ENCODE data around the gene MCCC1. TPM values are rescaled to one million over a fixed set of nuclear protein-coding genes. Genes with fewer than 3 reads are reported as not detected.

MCCC1 gene
- total and polyA plus RNA-seq, 8 donors, result 16.5 to 83.9 (median 42.6) TPM

GRCh38 chr3:183134844-183135243 lies 35.5 kb upstream of the MCCC1 start:
- TF ChIP-seq EP300 (IDR thresholded peaks at IDR 0.05) (no peak), POLR2AphosphoS5 (IDR thresholded peaks at IDR 0.05) (no peak), POLR2A (IDR thresholded peaks at IDR 0.05) (no peak)
- TF ChIP-seq, protein P1, sequence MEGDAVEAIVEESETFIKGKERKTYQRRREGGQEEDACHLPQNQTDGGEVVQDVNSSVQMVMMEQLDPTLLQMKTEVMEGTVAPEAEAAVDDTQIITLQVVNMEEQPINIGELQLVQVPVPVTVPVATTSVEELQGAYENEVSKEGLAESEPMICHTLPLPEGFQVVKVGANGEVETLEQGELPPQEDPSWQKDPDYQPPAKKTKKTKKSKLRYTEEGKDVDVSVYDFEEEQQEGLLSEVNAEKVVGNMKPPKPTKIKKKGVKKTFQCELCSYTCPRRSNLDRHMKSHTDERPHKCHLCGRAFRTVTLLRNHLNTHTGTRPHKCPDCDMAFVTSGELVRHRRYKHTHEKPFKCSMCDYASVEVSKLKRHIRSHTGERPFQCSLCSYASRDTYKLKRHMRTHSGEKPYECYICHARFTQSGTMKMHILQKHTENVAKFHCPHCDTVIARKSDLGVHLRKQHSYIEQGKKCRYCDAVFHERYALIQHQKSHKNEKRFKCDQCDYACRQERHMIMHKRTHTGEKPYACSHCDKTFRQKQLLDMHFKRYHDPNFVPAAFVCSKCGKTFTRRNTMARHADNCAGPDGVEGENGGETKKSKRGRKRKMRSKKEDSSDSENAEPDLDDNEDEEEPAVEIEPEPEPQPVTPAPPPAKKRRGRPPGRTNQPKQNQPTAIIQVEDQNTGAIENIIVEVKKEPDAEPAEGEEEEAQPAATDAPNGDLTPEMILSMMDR (IDR thresholded peaks at IDR 0.05), result no peak
- intact Hi-C loops (cut with DNase I; ENCODE audit: low total_unique reads), result no loop called here
- H3K36me3 ChIP-seq, result no peaks in the 10 kb centered on the region
- H3K9me3 ChIP-seq, result peaks cover 0 to 9% (median under 1%) of the 10 kb centered on the region in 4 donors
- H3K27me3 ChIP-seq, result peaks cover 0 to 38% (median 0%) of the 10 kb centered on the region in 3 donors
- no peaks in the 10 kb centered on the region for H3K4me1 ChIP-seq
- WGBS, 5 donors, result 73 to 87% (median 81%) methylated on average over 2 of the region's 2 CpGs
- DNase-seq, result no peak
- no peak overlapping the region for H3K27ac ChIP-seq
- no peak overlapping the region for H3K4me3 ChIP-seq

DNA sequence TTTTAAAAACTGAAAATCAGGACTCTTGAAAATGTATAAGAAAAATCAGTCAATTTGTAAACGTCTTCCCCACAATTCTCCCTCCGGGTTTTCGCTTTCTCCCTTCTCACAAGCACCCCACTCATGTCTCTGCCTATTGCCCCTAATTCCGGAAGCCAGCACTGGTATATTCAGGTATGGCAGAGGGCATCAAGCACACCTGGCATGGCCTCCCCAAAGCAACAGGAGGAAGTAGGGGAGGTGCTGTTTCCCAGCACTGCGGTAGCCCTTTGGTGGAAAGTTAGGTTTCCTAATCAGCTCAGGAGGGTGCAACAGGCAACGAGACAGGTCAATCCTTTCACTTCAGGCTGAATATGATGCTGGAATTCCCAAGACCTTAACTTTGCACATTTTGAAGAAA lies 33.1 kb upstream of the MCCC1 start:
- Histone ChIP-seq H3K27ac (no peak overlapping the region), H3K4me1 (no peaks in the 10 kb centered on the region), H3K36me3 (no peaks in the 10 kb centered on the region), H3K4me3 (no peak overlapping the region), H3K9me3 (peaks cover 0 to 17% (median 13%) of the 10 kb centered on the region in 4 donors), H3K27me3 (peaks cover 0 to 29% (median 0%) of the 10 kb centered on the region in 3 donors)
- TF ChIP-seq EP300 (IDR thresholded peaks at IDR 0.05) (no peak), POLR2AphosphoS5 (IDR thresholded peaks at IDR 0.05) (no peak), POLR2A (IDR thresholded peaks at IDR 0.05) (no peak)
- TF ChIP-seq, protein P1 (IDR thresholded peaks at IDR 0.05), result no peak
- WGBS, 5 donors, result 42 to 61% (median 49%) methylated on average over 5 to 6 of the region's 6 CpGs
- intact Hi-C loops (cut with DNase I; ENCODE audit: low total_unique reads), result no loop called here
- no peak for DNase-seq

- 55 to 69% (median 62%) methylated on average over 4 of the region's 4 CpGs for WGBS, 5 donors
- intact Hi-C loops (cut with DNase I; ENCODE audit: low total_unique reads), result no loop called here
- H3K27ac ChIP-seq, result no peak overlapping the region
Observed at GRCh38 chr3:183131735-183132134, 32.4 kb upstream of the MCCC1 start.

GRCh38 chr3:183131186-183131725 lies 32.0 kb upstream of the MCCC1 start:
- WGBS, 5 donors, result 65 to 70% (median 67%) methylated on average over 4 of the region's 4 CpGs
- intact Hi-C loops (cut with DNase I; ENCODE audit: low total_unique reads), result no loop called here
- Histone ChIP-seq H3K9me3 (peaks cover 0 to 17% (median 13%) of the 10 kb centered on the region in 4 donors), H3K4me3 (no peak overlapping the region), H3K4me1 (no peaks in the 10 kb centered on the region), H3K27ac (no peak overlapping the region), H3K27me3 (peaks cover 0 to 20% (median 0%) of the 10 kb centered on the region in 3 donors), H3K36me3 (no peaks in the 10 kb centered on the region)
- TF ChIP-seq POLR2AphosphoS5 (IDR thresholded peaks at IDR 0.05) (no peak), EP300 (IDR thresholded peaks at IDR 0.05) (no peak), POLR2A (IDR thresholded peaks at IDR 0.05) (no peak)
- TF ChIP-seq, protein P1 (IDR thresholded peaks at IDR 0.05), result no peak
- no peak for DNase-seq

More at GRCh38 chr3:183131735-183132134, 32.4 kb upstream of the MCCC1 start:
- Histone ChIP-seq H3K9me3 (peaks cover 0 to 17% (median 13%) of the 10 kb centered on the region in 4 donors), H3K4me1 (no peaks in the 10 kb centered on the region), H3K27me3 (peaks cover 0 to 22% (median 0%) of the 10 kb centered on the region in 3 donors), H3K4me3 (no peak overlapping the region), H3K36me3 (no peaks in the 10 kb centered on the region)
- no peak for DNase-seq
- TF ChIP-seq POLR2AphosphoS5 (IDR thresholded peaks at IDR 0.05) (no peak), POLR2A (IDR thresholded peaks at IDR 0.05) (no peak), EP300 (IDR thresholded peaks at IDR 0.05) (no peak)
- TF ChIP-seq, protein P1 (IDR thresholded peaks at IDR 0.05), result no peak
